HG03025 (cell line): ENCODE results near the gene ELP5.

Source experiments
- ATAC-seq: cut with Tn5 transposase; IDR thresholded peaks from one replicate; pipeline ENCODE4 v1.9.1; 2021; ENCODE audit warnings: mild to moderate bottlenecking, moderate library complexity; ENCODE audit not compliant: unreplicated experiment, low FRiP score

ELP5 gene

DNA sequence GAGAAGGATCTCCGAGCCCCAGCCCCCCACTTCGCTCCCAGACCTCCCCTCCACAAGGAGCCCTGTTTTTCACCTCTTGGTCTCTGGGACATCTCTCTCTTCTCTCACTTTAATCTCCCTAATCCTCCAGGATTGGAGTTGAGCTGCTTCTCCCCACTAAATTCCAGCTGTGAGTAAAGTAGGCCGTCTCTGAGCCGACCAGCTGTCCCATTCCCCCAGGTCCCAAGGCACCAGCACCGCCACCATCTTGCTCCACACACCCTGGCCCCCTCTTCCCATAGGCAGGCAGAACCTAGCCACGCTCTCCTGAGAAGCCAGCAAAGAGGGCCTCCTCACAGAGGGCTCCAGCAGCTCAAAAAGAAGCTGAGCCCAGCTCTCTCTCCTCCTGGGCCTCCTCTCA lies 33.3 kb upstream of the ELP5 start:
- no peak for ATAC-seq

DNA sequence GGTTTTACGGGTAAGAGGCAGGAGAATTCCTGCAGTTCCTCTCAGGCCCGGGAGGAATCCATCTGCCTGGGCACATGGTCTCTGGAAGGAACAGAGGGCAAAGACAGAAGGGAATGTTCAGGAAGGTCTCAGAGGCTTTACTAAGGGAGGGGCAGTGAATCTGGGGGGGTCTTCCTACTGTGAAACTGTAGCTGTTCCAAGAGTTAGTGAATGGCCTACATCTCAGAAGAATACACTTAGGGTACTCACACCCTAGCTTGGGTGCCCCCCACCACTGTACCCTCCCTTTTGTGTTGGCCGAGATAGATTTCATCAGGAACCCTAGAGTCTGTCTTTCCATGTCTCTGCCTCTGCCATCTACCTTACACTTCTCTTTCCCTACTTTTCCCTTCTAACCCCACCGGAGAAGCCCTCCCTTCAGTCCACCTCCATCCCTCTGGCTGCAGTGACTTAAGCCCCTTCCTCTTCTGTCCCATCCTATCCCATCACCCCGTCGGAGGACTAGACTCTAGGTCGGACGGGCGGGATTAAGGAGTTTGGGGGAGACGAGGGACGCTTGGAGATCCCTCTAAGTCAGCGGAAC lies 32.7 kb upstream of the ELP5 start:
- no peak for ATAC-seq

DNA sequence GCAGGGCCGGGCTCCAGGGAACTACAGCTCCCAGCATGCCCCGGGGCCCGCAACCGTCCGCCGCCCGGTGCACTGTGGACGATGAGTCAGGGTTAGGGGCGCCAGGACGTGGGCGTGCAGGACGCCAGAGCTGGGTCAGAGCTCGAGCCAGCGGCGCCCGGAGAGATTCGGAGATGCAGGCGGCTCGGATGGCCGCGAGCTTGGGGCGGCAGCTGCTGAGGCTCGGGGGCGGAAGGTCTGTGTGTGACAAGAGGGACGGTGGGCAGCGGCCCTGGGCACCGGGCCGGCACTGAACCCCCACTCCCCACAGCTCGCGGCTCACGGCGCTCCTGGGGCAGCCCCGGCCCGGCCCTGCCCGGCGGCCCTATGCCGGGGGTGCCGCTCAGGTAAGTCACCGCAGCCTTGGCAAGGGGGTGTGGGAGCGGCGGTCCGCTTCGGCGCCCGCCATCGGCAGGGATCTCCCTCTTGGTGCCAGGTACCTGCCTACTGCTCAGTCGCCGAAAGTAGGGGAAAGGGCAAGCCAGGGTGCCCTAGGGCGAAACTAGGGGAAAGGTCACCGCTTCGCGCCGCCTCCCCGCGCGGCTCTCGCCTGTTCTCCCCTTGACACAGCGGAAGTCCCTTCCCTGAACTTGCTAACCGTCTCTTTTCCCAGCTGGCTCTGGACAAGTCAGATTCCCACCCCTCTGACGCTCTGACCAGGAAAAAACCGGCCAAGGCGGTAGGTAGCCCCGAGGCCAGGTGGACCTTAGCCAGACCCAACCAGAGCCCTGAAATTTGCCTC lies 32.0 kb upstream of the ELP5 start, which contains the start of the genes ACADVL and DLG4:
TSS of gene ACADVL (plus strand) at position 127 of the 781 bp plus-strand sequence. CDS start at position 174, 47 bp downstream.
TSS of gene DLG4 (minus strand) at position 25 of the 781 bp plus-strand sequence.
- peak; percentile 47 for ATAC-seq

DNA sequence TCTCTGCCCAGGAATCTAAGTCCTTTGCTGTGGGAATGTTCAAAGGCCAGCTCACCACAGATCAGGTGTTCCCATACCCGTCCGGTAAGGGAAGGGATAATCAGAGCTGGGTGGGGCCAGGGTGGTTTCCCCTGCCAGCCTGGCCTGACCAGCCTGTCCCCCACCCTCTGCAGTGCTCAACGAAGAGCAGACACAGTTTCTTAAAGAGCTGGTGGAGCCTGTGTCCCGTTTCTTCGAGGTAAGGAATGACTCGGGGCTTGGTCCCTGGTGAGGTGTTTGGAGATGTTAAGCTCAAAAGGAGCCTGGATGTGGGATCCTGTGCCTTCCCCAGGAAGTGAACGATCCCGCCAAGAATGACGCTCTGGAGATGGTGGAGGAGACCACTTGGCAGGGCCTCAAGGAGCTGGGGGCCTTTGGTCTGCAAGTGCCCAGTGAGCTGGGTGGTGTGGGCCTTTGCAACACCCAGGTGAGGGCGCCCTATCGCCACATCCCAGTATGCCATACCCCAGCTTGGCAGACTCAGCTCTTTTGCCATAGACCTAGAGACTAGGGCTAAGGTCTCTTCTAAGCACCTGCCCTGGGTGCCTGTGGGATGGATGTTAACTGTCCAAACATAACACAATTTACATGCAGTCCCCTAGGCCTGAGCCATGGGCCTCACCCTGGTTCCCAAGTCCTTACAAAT lies 31.3 kb upstream of the ELP5 start:
- ATAC-seq, result no peak

DNA sequence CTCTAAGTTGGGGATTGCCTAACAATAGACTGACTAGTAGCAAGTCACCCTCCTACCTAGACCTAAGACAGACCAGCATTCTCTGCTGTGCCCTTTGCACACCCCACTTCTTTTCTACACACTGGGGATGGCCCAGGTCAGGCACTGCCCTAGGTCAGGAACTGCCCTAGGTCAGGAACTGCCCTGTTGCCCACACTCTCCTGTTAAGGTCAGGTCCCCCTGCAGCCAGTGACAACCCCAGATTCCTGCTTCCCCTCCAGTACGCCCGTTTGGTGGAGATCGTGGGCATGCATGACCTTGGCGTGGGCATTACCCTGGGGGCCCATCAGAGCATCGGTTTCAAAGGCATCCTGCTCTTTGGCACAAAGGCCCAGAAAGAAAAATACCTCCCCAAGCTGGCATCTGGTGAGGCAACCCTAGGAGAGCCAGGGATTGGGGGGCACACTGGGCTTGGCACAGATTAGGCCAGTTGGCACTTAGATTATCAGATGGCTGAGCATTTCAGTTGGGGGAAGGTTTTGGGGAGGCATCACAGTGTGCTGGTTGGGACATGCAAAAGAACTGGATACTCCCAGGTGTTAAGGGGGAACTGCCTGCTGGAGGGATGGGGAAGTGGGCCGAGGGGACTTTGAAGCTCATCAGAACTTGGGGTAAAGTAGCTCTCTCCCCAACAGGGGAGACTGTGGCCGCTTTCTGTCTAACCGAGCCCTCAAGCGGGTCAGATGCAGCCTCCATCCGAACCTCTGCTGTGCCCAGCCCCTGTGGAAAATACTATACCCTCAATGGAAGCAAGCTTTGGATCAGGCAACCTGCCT lies 30.5 kb upstream of the ELP5 start:
- no peak for ATAC-seq

DNA sequence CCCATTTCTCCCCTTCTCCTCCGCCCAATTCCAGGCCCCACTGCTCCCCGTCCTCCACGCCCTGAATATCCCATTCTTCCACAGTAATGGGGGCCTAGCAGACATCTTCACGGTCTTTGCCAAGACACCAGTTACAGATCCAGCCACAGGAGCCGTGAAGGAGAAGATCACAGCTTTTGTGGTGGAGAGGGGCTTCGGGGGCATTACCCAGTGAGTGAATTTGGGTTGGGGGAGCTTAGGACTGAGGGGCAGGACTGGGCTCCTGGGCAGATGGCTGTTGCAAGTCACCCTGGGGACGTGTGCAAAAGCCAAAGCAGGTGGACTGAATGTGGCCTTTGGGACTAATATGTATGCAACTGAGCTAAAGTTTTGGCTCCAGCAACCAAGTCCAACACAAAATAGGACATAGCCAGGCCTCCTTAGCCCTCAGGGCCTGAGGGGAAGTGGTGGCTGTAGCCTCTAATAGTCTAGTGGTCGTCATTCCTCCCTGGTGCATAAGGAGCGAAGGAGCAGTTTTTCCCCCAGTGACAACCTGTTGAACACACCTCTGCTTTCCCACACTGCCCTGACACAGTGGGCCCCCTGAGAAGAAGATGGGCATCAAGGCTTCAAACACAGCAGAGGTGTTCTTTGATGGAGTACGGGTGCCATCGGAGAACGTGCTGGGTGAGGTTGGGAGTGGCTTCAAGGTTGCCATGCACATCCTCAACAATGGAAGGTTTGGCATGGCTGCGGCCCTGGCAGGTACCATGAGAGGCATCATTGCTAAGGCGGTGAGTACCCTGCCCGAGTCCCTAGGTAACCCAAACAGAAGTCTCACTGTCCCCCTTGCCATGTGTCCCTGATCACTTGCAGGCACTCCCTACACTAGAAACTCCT lies 29.7 kb upstream of the ELP5 start:
- no peak for ATAC-seq

DNA sequence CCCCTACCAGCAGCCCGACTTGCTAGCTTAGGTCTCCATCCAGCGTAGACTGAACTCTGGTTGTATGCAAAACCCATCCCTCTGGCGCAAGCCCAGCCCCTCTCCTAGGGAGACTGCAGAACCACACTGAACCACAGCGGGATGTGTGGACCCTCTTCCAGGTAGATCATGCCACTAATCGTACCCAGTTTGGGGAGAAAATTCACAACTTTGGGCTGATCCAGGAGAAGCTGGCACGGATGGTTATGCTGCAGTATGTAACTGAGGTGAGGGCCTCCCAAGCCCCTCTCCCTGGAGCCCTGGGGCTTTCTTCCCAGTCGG lies 29.1 kb upstream of the ELP5 start:
- ATAC-seq, result no peak

DNA sequence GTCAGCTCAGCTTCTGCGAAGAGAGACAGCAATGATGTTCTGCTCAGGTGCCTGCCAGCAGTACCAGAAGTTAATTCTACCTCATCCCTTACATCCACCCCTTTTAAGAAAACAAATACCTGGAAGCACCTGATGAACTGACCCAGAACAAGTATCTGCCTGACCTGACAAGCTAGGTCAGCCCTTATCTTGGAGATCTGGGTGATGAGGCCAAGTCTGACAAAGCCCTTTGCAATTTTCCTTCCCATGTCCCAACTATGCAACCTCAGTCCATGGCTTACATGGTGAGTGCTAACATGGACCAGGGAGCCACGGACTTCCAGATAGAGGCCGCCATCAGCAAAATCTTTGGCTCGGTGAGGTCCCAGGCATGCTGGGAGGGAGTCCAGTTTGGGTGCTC lies 28.6 kb upstream of the ELP5 start:
- ATAC-seq, result no peak

DNA sequence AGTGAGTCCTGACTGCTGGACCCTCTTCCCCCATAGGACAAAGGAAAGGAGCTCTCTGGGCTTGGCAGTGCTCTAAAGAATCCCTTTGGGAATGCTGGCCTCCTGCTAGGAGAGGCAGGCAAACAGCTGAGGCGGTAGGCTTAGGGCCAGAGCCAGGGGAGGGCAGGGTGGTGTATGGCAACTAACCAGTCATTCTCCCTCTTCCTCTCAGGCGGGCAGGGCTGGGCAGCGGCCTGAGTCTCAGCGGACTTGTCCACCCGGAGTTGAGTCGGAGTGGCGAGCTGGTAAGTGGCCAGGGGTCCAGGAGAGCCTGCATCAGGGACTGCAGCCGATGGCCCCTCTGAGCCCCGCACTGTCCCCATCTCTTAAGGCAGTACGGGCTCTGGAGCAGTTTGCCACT lies 27.9 kb upstream of the ELP5 start:
- no peak for ATAC-seq

DNA sequence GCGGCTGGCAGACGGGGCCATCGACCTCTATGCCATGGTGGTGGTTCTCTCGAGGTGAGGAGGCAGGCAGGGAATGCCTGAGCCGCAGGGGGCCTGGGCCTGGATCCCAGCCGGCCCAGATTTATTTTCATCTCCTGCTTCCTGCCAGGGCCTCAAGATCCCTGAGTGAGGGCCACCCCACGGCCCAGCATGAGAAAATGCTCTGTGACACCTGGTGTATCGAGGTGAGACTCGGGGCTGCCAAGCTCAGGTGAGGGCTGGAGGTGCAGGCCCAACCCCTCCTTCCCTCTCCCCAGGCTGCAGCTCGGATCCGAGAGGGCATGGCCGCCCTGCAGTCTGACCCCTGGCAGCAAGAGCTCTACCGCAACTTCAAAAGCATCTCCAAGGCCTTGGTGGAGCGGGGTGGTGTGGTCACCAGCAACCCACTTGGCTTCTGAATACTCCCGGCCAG lies 27.3 kb upstream of the ELP5 start:
- no peak for ATAC-seq

DNA sequence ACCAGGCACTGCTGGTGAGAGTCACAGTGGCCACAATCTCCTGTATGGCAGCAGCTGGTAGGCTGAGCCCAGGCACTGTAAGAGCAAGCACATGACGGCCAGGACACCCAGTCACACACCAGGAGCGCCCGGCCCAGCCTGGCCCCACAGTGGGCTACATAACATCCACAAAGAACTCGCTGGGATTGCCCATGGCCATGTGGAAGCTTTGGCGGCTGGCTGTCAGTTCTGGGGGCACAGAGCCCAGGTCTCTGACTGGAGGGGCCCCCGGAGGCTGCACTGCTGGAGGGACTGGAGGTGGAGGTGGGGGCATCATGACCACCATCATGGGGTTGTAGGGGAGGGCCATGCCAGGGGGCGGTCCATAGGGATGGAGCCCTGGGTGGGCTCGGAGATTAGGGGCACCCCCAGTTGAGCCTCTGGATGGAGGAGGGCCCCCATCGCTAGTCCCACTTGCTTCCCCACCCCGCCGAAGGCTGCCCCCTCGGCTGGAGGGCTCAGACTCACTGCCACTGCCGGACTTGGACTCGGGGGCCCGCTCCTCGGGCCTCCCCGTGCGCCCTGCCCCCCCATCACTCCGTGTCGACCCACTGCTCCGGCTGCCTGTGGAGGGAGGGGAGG lies 26.2 kb upstream of the ELP5 start:
- no peak for ATAC-seq

DNA sequence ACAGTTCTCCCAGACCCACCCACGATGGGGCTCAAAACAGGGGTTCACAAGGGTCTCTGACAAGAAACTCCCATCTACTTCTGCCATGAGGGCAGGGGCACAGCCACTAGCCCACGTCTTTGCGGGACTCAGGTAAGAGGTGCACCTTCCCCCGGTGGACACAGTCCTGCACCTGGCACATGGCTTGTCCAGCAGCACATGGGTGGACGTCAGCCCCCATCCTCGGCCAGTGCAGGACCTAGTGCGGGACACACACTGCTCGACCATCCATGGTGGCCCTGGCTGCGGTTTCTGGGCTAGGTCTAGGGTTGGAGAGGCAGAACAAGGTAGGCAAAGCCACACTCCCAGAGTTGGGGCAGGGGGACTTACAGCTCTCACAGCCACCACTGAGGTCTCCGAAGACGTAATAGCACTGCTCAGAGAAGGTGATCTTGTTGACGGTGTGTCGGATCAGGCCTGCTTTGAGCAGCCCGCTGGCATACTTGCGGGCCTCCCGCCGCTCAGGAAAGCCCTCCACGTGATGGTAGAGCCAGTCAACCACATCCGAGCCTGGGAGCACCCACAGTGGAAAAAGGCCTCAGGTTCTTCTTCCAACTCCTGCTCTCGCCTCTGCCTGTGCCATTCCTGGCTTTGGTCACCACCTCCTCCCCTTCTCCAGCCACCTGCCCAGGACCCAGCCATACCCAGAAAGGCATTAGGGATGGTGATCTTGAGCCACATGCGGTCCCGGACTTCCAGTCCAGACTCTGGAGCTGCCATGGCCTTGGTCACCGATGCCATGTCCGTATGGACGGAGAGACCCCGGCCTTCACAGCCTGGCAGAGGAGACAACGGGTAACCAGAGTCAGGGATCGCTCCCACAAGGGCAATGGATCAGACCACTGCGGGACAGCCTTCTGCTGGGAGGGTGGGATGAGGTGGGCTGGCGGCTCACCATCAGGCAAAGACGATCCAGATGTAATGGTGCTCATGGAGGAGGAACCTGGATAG lies 25.0 kb upstream of the ELP5 start:
- no peak for ATAC-seq

DNA sequence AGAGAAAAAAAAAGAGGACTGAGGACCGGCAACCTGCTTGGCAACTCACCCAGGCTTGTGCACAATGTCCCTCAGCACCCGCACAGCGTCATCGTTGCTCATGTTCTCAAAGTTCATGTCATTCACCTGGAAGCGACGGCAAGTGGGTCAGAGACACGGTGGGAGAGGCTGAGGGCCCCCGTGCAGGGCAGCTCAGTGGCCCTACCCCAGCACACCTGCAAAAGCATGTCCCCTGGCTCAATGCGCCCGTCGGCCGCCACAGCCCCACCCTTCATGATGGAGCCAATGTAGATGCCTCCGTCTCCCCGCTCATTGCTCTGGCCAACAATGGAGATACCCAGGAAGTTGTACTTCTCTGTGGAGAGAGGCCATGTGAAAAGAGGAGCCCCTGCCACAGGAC lies 23.1 kb upstream of the ELP5 start:
- ATAC-seq, result no peak

DNA sequence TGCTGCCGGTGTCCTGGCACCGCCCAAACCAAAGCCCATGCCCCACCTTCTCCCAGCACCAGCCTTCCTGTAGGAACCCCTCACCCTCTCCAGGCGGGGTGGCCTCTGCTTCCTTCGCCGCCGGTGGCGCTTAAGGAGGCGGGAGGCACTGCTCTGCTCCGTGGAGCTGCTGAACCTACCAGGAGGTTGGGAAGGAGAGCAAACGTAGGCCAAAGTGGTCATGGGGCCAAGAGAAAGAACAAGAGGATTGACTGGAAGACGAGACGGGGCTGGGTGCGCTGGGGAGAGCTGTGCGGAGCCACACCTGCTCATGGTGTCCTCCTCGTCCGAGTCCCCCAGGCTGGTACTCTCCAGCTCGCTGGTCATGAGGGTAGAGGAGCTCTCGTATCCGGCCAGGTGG lies 22.5 kb upstream of the ELP5 start:
- ATAC-seq, result no peak

DNA sequence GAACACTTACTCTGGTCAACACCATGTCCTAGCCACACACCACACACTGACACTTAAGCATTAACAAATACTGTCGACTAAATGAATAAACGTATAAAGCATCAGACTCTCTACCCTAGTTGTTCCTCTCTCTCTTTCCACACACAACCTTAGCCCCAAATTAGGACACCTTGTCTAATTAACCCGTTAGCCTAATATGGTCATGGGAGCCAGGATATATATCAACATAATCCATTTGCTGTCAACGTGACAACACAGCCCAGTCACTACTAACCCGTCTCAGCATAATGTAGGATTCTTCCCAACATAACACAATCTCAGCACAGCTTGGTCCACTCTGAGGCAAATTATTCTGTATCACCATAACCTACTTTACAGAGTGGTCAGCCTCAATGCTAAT lies 19.9 kb upstream of the ELP5 start:
- no peak for ATAC-seq

DNA sequence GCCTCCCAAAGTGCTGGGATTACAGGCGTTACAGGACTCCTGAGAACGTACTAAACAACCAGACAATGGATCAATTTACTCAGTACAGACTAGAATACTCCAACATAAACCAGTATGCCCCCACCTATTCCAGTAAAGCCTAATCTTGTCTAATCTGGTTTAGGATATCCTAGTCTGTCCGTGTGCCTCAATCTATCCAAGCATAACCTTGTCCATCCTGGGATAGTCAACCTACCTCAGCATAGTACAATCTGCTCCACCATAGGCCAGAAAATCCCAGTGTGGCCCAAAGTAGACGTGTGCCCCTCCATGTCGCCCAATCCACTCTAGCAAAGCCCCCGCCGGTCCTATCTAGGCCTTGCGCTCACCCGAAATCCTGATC lies 18.3 kb upstream of the ELP5 start:
- ATAC-seq, result no peak

DNA sequence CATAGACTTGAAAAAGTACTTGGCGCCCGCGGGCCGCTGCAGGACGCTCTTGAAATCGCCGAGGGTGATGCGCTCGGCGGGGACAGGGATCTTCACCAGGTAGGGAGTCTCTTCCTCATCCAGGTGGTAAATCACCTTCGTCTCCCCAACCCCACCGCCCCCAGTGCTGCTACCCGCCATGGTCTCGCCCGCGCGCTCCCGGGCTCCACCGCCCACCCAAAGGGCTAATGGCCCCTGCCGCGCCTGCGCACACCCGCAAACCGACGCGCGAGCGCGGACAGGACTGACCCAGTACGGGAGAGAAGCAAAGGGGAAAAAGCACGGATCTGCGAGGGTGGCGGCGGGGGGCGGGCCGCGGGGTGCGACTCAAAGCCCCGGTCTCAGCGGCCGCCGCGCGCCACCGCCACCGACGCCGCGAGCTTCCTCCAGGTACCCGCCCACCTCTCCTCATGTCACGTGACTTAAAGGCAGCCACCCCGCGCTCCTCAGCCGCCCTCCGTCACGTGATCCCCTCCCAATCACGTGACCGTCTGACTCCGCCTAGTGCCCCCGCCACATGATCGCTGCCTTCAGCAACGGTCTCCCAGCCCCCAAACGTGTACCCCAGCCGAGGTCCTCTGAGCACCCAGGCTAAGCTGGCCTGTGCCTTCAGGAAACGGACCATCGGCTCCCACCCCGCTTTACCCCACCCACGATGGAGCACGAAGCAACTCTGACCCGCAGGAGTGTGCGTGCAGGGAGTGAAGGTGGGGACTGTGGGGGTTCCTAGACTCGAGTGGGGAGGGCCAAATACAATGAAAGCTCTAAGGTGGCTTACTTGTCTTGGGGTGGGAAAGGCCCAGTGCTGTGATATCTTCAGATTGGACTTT lies 17.7 kb upstream of the ELP5 start, which contains the start of gene DVL2:
TSS of gene DVL2 (minus strand) at position 435 of the 869 bp plus-strand sequence. CDS start at position 180, 255 bp downstream.
- peak; percentile 42 for ATAC-seq
